SIG-M5 treated with dmso at 0.1 percent for 504 hours (cell line): ENCODE data around the gene ARHGEF9.
A peak's percentile ranks its signal among the peaks of the same experiment; 100 is the strongest.

ENCODE experiments used
- DNase-seq: peaks from one replicate; lab custom pipeline; 2025; ENCODE audit not compliant: unreplicated experiment; lab: John Stamatoyannopoulos, UW

The ARHGEF9 gene

DNA sequence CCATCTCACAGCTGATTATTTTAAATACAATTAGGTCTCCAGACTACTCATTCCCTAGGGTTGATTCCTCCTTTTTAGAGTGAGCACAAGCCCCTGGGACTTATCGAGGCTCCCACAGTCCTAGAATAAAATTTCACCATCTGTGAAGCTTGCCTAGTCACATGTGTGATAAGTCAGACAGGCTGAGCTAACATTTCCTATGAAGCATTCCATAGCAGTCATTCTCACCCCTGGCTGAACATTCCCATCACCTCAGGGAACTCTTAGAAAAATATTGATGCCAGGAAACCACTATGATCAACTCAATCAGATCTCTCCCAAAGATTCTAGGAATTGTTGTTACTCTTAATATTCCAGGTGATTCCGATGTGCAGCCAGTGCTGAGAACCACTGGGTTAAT, 37.7 kb downstream of the ARHGEF9 start:
- DNase-seq: no peak

DNA sequence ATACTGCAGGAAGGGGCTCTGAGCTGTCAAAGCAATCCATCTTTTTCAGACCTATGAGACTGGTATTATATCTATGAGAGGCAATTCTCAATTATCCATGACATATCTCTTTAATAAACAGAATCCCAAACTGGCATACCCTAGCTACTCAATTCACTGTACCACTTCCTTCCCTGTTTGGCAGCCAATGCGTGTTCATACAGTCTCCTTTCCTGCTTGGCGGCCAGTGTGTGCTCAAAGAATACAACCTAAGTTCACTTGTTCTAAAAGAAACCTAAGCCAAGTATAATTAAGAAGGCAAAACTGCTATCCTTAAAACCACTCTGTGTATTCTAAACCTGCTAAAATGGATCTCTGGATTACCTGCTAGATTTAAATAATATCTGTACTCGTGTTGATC, 38.3 kb downstream of the ARHGEF9 start:
- no peak for DNase-seq

DNA sequence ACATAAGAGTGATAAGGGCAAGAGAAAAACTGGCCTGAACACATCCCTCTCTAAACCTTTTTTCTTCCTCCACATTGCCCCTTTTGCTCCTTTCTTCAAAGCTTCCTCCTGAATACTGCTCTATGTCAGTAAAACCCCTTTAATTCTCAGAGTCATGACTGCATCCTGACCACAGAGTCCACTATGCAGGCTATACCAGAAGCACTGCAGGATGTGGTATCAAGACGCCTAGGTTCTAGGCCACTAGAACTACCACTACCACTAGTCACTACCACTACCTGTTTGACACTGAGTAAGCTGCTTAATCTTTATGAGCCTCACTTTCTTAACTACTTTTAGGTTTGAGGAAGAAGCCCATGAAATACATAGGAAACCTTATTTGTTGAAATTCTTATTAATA, 38.7 kb downstream of the ARHGEF9 start:
- no peak for DNase-seq

DNA sequence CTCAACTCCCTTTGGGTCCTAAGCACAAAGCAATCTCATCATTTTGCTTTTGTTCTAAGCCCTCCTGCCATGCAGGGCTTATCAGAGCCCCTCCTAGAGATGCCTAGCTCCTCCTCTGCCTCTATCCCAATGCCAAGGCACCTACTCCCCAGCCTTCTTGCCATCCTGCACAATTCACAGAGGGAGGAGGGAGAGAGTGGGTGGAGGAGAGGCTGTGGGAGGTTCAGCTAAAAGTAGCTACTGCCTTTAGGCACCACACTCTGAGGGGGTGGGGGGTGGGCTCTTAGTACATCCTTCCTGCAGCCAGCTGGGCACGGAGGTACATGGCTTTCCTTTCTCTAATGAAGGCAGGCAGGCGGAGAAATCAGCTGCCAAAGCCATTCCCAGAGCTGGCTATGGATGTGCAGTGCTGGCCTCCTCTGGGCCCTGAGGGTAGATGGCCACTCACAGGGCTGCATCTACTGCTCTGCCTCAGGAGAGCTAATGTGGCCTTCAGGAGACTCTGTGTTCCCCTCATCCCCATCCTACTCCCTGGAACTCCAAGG, 40.1 kb downstream of the ARHGEF9 start:
- DNase-seq: no peak

DNA sequence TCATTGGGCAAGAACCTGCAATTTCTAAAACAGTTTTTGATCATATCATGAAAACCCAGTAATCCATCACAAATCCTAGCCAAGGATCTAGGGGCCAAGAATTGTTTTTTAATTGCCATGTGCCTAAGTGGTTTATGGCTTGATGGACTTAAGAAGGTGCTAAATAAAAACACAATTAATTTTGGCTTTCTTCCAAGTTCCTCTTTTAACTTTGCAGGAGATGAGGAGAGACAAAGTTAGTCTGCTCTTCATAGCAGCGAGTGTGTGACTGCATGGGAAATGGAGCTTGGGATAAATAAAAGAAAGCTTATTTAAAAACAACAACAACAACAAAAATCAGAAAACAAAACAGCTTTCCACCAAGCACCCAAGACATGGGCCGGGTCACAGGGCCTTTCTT, 41.4 kb downstream of the ARHGEF9 start:
- DNase-seq: no peak

DNA sequence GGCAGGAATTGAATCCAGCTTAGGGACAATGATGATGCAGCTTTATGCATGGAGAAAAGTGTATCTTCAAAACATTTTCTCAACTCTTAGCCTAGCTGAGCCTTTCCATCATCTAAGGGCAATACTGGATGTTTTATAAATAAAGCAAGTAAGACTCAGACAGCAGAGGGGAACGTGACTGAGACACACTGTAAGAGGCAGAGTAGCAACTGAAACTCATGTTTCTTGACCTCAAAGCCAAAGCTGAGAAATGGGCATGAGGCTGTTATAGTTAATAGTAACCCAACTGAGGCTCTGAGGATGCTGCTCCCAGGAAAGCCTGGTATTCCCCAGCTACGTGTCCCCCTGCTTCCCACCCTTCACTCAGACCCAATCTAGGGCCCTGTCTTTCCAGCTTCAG, 44.6 kb downstream of the ARHGEF9 start:
- no peak for DNase-seq

DNA sequence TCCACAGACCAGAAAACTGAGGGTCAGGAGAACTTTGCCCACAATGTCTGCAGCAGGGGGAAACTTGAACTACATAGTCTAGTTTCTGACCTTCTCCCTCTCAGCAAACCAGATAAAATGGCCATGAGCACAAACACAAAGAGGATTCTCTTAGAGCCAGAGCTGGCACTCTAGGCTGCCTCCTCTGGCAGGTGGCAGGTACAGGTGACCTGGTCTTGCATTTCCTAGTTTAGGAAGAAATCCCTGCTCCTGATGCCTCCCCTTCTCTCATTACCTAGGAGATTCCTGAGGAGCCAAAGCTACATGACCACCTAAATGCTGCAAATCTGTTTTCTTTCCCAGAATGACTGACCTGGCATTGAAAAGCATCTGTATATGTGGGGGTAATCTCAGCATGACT, 45.1 kb downstream of the ARHGEF9 start:
- DNase-seq: no peak

DNA sequence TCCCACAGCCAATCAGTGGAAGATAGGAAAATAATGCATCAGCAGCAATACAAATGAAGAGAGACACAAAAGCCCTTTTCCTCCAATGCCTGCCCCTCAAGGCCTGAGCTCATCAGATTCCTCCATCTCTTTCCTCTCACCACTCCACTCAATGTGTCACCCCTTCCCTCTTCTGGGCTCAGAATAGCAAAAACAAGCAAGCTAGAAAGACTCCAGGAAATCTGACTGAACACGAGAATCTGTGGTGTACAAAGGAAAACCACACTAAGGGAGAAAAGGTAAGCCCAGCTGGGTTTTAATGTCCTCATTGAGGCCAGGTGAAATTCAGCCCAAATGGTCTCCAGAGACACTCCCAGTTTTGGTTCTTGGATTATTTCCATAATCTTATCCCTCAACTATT, 46.3 kb downstream of the ARHGEF9 start:
- DNase-seq: no peak

DNA sequence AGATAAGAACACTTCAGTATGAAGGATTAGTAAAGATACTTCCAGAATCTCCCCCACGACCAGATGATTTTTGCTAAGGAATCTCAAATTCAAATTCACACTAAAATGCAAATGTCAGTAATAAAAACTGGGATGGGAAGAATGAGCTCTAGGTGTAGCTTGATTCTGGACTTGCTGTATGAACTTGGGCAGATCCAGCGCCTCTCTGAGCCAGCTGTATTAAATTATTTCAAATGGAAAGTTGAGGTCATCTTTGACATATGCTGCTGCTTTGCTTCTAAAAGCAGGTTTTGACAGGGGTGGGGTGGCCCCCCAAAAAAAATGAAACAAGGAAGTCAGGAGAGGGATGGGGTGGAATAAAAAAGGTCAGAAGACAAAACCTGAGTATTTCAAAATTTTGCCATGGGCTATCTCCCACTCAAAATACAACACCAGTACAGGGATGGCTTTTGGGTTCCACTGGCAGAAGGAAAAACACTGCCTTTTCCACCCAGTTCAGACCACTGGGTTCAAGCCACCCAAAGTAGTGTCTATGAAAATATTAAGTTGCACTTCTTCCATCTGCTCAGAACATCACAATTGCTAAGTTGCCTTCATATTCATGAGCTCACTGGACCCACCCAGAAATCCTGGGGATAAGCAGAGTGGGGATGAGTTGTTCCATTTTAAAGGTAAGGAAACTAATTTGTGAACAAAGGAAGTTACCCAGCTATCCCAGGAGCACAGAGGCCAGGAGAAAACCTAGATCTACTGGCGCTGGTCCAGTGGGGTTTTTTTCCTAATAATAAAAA, 47.7 kb downstream of the ARHGEF9 start:
- no peak for DNase-seq

DNA sequence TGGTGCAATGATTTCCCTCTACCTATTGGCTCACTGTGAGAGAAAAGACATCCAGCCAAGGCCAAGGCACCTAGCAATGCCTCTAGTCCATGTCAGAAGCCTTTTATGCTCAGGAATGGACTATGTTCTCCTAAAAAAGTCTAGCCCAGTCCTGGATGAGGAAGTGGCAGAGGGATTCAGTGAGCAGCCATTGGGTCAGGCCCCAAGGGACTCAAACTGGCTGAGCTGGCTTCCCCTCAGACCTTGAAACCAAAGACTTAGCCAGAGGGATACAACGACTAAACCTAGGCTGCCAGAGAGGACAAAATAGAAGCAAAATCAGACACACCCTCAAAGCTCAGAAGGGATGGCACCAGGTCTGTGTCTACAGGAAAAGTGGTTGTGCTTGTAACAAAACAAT, 49.1 kb downstream of the ARHGEF9 start:
- DNase-seq: no peak

DNA sequence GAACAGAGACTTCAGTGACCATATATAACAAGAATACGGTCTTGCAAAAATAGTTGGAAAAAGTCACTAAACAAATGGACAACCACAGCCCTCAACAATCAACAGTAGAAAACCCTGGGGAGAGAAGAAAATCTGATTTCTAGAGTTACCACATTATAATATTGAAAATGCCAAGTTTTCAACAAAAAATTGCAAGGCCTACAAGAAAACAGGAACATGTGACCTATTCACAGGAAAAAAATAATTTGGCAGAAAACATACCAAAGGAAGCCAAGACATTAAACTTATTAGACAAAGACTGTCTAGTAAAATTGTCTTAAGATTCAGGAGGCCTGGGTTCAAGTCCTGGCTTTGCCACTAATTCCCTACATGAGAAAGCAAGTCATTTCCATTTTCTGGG, 64.7 kb downstream of the ARHGEF9 start:
- DNase-seq: no peak

DNA sequence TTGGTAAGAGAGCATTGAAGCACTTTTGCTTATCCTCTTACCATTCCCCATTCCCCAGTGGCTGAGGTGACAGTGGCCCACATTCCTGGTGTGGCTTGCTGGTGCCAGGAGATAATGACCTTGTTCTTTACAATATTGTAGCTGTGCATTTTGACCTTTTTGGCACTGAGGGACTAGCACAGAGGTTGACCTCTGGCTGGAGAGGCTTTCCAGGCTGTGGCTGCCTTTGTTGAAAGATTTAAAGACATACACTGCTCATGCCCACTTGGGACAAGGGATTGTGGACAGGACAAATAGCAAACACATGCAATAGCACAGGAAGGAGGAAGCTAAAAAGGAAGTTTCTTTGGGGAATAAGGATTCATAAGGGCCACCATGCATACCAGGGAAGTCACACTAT, 65.4 kb downstream of the ARHGEF9 start:
- DNase-seq: no peak

DNA sequence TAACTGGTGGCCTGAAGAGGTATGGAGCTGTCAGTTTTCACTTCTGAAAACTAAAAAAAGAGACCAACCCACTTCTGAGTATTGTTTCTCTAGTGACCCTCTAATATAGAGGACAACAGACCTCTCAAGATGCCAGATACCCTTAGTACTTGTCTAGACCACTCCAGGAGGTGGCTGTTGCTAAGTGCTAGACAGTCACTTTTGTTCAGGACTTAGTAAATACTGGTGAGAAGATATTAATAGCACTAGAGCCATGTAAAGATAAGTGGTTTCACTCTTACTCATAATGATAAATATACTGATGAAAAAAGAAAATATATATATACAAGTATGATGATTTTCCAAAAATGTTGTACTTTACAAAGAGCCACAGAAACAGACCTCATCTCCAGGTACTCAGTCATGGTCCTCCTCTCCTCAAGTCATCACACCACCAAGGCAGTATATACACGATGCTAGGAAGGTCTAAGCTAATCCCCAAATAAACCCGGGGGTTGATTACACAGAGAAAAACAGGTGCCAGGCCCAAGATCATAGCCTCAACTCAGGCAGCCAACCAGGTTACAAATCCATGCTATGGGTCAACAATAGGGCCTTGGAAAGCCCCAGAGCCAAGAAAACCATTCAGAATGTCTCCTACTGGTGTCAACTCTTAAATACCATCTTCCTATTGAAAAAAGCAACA, 66.9 kb downstream of the ARHGEF9 start:
- no peak for DNase-seq

DNA sequence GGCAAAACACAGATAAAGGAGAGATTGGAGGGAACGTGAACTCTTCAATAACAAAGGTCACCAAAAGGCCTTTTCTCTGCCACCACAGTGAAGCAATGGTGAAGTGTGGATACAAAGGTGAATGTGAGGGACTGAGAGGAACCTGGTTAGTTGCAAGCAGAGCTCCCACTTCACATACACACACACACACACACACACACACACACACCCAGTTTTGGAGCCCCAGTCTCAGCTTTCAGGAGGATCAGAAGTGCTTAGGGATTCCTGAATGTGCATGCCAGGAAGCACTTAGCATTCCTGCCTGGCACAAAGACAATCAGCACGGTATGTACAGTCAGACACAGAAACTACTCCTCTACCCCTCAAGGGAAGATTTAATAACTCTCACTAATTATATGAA, 71.5 kb downstream of the ARHGEF9 start:
- no peak for DNase-seq

DNA sequence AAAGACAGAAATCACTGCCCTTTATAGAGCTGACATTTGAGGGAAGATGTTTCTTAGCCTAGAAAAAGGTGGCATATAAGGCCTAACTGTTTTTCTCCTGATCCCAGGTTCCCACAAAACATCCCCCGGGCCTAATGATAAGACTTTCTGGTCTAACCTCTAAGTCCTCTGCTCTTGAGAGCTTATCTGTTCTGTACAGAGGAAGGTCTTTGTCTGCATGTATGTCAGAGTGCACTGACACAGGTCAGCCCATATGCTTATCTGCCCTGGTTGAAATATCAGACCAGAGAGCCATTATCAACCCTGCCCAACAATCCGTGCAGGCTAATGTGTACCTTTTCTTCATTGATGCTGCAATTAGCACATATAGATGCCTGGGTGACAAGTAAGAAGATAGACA, 76.2 kb downstream of the ARHGEF9 start:
- DNase-seq: no peak

DNA sequence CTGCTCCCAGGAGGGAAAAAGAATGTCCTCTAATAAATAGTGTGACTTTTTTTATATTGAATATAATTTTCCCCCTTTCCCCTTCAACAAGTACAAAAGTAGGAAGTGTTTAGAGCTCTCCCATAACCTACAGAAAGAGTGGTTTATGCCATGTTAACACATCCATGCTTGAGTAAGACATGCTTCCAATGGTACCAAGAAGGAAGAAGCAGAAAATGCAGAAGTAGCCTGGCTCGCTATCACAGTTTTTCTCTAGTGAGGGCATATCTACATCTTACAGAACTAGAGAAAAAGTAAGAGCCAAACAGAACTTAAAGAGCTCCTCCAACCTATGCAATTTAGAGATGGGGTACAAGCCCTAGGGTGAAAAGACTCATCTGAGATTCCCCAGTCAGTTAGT, 82.5 kb downstream of the ARHGEF9 start:
- DNase-seq: peak; percentile 5

DNA sequence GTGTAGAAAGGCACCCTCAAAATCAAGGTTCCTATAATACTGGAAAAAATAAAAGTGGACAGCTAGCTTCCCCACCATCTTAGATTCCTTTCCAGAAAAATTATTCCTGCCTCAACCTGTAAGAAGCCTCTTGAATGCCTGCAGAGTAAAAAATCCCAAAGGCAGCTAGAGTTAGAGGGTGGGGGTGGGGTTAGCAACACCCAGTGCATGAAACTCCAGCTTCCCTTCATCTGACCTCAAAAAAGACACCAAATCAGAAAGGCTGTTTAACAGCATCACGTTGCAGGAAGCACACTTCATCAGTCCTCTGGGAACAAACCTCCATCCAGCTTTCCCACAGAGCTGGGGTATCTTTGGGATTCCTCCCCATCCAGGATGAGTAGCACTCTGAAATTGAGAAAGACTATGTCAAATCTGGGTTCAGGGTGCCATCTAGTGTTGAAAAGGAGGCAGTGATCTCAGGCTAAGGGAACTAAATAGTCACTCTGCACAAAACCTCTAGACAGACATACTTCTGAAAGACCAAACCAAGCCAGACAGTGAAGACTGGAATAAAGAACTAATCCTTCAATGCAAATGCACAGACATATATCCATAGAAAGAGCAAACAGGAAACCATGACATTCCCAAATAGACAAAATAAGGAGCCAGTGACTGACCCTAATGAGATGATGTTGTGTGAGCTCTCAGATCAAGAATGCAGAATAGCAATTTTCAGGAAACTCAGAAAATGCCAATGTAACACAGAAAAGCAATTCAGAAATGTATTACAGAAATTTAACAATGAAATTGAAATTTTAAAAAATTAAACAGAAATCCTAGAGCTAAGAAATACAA, 97.9 kb downstream of the ARHGEF9 start:
- DNase-seq: peak; percentile 39

DNA sequence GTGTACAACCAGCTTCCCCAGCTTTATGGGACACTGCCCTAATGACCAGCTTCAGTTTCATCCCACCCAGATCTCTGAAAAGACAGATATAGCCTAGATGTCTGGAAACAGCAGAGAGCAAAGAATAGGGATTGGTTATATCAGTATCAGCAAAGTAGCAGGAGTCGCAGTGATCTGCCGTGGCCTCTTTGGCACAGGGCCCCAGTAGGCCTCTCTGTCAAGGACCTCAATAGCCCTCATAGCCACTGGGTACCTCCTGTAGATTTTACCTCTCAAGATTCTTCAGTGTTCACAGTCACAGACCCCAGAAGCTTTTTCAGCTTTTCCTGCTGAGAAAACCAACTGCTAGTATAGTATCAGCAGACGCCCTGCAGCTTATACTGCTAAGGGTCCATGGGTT, 104.6 kb downstream of the ARHGEF9 start:
- DNase-seq: no peak

DNA sequence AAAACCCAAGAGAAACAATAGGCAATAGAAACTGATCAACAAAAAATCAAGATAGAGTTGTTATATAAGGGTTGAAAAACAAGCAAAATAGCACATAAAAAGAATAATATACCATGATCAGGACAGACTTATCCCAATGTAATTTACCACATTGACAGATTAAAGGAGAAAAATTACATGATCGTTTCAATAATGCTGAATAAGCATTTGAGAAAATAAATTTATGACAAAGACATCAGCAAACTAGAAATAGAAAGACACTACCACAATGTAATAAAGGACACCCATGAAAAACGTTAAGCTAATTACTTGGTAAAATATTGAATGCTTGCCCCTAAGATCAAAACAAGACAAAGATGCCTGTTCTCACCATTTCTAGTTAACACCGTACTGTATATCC, 105.6 kb downstream of the ARHGEF9 start:
- no peak for DNase-seq

DNA sequence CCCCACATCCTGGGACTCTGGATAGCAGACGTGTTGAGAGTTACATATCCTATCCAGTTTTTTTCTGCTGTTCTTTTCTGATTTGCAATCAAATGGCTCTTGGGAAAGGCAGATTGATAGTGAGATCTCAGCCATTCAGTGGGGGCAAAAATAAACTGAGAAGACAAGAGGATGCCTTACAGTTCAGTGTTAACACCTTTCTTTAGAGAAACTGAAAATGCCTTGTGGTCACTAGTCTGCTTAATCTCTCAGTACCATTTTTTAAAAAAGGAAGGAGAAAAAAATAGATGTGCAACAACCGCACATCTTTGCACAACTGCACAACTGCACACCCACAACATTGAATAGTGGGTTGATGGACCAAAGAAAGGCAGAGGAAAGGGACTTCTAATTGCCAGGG, 109.3 kb downstream of the ARHGEF9 start:
- DNase-seq: no peak

DNA sequence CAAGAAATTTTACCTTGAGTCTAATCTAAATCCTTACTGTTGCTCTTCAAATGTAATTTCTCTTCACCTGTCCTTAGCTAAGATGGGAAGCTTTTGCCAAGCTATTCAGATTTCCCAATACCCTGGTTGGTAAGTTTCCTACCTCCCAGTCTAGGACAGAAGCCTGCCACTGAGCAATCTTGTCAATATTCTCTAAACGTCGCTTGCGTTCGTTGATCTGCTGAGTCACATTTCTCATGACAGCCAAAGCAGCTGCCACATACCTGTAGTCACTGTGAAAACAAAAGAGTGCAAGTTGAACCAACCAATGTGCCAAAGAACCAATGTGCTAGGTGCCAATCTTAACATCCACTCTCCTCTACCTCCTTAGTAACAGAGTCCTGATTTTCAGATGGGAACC, 111.1 kb downstream of the ARHGEF9 start:
- no peak for DNase-seq

DNA sequence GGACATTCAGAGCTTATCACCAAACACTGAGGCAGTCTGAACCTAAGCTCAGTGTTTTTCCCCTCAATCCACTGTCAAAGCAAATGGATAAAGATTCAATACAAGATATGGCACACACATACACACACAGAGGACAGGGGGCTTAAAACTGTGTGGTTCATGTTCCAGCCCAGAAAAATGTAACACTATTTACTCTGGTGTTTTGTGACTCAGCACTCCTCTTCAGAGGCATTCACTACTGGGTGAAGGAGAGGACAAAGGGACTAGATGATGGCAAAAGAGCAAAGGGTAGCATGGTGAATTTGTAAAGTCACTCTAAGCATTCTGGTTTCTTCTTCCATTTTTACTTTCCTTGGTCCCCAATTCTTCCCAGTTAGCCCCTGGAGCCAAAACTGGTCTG, 120.3 kb downstream of the ARHGEF9 start:
- DNase-seq: no peak
